Measurements from ENCODE around the gene PPP3CA.
A peak's percentile ranks its signal among the peaks of the same experiment; 100 is the strongest.
"Not testable (repeated sequence)": the region's sequence is repeated elsewhere in the genome, so short reads cannot be mapped to it uniquely, and the experiment has no call there.

The PPP3CA gene

GRCh38 chr4:101244349-101244748 is 103.0 kb downstream of the PPP3CA start:
- DNase-seq = no peak

GRCh38 chr4:101242441-101242840 is 104.9 kb downstream of the PPP3CA start:
- DNase-seq = no peak

GRCh38 chr4:101240099-101240498 is 107.2 kb downstream of the PPP3CA start:
- DNase-seq = no peak

- DNase-seq = no peak
These were observed 107.7 kb downstream of the PPP3CA start for GRCh38 chr4:101239665-101240064.

GRCh38 chr4:101238706-101239105 is 108.6 kb downstream of the PPP3CA start:
- no peak for DNase-seq

- no peak for DNase-seq
These were observed 109.6 kb downstream of the PPP3CA start for GRCh38 chr4:101237773-101238172.

- DNase-seq = no peak
These were observed 111.2 kb downstream of the PPP3CA start for GRCh38 chr4:101236097-101236496.

- DNase-seq = not testable (repeated sequence)
These were observed 113.2 kb downstream of the PPP3CA start for GRCh38 chr4:101234141-101234540.

- no peak for DNase-seq
These were observed 115.1 kb downstream of the PPP3CA start for GRCh38 chr4:101232074-101232776.

- no peak for DNase-seq
These were observed 116.4 kb downstream of the PPP3CA start for GRCh38 chr4:101230801-101231426.

- no peak for DNase-seq
These were observed 118.2 kb downstream of the PPP3CA start for GRCh38 chr4:101229116-101229515.

GRCh38 chr4:101227715-101228114 is 119.6 kb downstream of the PPP3CA start:
- DNase-seq = no peak

- no peak for DNase-seq
These were observed 122.7 kb downstream of the PPP3CA start for GRCh38 chr4:101224358-101225218.

- DNase-seq = no peak
These were observed 125.0 kb downstream of the PPP3CA start for GRCh38 chr4:101222156-101222845.

- DNase-seq = no peak
These were observed 126.0 kb downstream of the PPP3CA start for GRCh38 chr4:101221294-101221693.

GRCh38 chr4:101218894-101219293 is 128.4 kb downstream of the PPP3CA start:
- DNase-seq = no peak

- no peak for DNase-seq
These were observed 129.0 kb downstream of the PPP3CA start for GRCh38 chr4:101218346-101218745.

- no peak for DNase-seq
These were observed 129.8 kb downstream of the PPP3CA start for GRCh38 chr4:101217353-101218031.

GRCh38 chr4:101211146-101211553 is 136.2 kb downstream of the PPP3CA start:
- DNase-seq = no peak

- no peak for DNase-seq
These were observed 137.0 kb downstream of the PPP3CA start for GRCh38 chr4:101210331-101210730.

- DNase-seq = no peak
These were observed 139.2 kb downstream of the PPP3CA start for GRCh38 chr4:101208171-101208570.

- peak; percentile 24 to 44 for DNase-seq
These were observed 141.4 kb downstream of the PPP3CA start for GRCh38 chr4:101205916-101206315.
